Measurements from ENCODE around the gene CINP.
A peak's percentile ranks its signal among the peaks of the same experiment; 100 is the strongest.
"Not testable (repeated sequence)": the region's sequence is repeated elsewhere in the genome, so short reads cannot be mapped to it uniquely, and the experiment has no call there.

CINP gene

DNA sequence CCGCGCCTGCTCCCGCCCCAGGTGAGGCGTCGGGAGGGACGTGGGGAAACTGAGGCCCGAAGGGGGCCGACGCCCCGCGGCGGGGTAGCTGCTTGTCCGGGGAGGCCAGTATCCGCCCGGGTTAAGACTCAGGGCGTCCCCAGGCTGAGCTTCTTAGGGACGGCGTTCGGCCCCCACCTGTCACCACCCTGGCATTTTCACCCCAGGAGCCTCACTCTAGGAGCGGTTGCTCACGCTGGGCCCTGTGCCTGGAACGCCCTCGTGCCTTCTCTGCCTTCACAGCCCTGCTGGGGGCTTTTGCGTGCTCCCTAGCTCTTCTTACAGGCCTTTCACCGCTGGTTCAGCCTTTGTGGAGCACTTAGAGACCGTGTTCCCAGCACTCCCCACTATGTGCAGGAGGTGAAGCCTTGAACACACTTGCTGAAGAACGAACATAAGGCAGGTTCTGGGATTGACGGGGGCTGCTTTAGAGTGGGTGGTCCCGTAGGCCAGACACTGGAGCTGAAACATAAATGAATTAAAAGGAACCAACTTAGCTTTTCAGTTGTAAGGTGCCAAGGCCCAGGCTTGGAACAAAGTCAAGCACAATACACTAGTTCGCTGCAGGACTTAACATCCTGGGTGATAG, 42.5 kb downstream of the CINP start:
- peak; percentile 44 for DNase-seq

DNA sequence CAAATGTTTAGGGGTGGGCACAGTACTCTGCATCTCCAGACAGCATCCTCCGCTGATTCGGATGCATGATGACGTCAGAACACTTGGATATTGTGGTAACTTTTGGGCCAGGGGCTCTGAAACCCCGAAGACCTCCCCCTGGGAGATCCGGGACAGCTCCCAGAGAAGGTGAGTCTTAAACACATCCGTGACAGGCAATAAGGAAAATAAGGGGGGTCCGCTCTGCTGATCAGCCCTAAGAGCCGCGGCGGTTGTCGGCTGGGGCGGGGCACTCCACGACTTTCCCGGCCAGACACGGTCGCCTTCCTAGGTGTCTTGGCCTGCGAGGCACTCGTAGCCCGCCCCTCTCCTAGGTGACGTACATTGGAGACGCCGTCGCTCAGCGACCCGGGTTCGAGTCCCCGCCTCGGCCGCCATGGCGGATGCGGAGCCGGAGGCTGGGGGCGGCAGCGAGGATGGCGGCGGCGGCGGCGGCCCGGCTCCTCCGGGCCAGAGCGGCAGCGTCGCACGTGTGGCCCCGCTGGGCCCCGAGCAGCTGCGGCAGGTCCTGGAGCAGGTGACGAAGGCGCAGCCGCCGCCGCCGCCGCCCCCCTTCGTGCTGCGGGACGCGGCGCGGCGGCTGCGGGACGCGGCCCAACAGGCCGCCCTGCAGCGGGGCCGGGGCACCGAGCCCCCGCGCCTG, 43.2 kb downstream of the CINP start, which contains the start of gene ZNF839:
TSS of gene ZNF839 (plus strand) at position 396 of the 682 bp plus-strand sequence. CDS start at position 416, 20 bp downstream.
- peak; percentile 91 for DNase-seq

DNA sequence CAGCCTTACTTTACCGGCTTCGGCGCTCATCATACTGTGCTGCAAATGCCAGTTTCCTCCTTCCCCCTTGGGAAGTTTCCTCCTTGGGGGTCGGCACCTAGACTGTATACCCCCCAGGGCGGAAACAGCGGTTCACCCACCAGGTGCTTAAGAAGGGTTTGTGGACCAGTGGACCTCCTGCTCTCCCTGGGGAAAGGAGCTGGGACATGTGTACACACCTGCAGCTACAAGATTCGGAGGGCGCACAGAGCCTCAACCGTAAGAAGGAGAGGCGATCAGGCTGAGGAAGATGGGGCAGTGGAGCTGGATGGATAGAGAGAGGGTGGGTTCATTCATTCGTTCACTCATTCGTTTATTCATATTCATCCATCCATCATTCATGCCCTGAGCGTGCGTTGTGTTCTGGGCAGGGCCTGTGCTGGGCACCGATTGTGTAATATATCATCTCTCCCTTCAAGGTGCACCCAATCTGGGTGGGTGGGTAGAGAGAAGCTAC, 43.9 kb downstream of the CINP start:
- no peak for DNase-seq

DNA sequence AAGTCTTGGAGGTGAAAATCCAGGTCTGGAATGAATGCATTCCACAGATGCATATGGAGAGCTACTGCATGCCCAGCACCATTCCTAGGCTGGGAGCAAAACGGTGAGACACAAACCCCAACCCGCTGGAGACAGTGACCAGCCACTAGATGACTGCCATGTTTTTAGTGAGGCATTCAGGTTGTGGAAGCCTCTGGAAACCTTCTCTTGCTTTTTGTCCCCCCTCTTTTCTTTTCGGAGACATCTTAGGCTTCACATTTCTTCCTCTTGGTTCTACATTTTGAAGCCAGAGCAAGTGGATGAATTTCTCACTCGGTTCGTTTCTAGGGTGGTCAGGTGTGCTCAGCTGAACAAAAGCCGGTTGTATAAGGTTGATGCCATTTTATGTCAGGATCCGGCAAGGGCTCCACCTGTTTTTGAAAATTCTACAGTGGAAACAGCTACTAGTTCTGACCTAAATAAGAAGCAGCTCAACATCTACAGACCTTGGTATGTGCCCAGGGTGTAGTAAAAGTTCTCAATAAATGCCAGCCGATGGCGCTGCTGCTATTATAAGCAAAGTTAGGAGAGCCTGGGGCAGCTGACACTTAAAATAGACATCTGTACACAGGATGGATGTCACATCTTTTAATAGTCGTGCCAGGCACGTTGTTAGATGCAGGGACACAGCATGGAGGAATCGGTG, 45.0 kb downstream of the CINP start:
- peak; percentile 13 for DNase-seq

DNA sequence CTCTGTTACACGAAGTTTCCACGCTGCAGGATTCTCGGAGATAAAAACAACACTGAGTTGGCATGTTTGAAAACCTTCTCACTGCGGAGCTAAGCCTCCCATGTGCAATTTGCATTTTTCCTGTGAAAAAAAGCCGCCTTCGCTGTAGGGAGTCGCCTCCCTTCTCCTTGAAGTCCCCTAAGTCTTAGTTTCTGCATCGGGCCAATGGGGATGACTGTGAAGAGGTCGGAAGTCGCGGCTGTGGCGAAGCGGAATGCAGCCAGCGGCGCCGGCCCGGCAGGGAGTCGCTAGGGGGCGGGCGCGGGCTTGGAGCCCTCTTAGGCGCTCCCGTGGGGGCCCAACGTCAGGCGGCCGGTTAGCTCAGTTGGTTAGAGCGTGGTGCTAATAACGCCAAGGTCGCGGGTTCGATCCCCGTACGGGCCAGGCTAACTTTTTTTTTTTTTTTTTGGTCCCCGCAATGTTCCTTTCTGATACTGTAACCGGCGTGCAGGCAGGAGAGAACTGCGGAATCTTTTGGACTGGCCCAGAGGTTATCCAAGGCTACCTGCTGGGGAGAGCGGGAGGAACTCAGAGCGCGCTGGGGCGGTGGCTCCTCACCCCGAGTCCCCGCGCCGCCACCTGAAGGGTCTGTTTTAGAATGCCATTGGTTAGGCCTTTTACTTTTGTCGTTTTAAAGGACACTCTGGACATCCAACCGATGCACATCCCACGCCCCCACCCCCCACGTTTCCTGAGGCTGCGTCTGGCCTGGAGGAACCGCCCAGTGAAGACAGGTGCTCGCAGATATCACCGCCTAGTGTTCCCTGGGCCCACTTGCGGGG, 45.7 kb downstream of the CINP start:
- peak; percentile 94 for DNase-seq

DNA sequence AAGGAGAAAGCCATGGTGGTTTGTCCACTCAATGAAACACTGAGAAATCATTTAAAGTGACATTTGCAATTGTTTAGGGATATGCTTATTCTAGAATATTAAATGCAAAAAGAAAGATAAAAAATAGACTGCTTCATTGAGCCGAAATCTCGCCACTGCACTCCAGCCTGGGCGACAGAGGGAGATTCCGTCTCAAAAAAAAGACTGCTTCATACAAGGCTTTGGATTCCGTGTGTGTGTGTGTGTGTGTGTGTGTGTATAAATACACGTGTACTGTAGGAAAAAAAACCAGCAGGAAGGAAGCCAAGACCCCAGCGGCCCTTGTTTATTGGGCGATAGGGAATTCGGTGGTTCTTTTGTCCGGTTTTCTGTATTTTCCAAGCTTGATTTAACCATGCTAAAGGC, 46.4 kb downstream of the CINP start:
- DNase-seq: no peak

DNA sequence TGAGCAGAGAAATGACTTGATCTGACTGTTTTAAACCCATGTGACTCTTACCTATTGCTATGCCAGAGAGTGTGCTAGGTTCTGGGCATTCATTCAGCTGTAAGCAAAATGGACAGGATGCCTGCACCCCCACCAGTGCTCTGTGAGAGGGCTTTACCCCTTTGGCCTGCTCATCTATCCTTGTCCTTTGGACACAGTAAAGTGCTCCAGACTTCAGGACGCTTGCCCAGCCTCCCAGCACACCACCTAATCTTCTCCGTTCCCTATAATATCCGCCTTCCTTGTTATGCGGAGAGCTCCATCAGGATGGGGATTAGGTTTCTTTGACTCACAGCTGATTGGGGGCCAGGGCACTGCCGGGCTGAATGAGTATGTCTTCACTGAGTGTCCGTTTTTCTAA, 47.6 kb downstream of the CINP start:
- no peak for DNase-seq

DNA sequence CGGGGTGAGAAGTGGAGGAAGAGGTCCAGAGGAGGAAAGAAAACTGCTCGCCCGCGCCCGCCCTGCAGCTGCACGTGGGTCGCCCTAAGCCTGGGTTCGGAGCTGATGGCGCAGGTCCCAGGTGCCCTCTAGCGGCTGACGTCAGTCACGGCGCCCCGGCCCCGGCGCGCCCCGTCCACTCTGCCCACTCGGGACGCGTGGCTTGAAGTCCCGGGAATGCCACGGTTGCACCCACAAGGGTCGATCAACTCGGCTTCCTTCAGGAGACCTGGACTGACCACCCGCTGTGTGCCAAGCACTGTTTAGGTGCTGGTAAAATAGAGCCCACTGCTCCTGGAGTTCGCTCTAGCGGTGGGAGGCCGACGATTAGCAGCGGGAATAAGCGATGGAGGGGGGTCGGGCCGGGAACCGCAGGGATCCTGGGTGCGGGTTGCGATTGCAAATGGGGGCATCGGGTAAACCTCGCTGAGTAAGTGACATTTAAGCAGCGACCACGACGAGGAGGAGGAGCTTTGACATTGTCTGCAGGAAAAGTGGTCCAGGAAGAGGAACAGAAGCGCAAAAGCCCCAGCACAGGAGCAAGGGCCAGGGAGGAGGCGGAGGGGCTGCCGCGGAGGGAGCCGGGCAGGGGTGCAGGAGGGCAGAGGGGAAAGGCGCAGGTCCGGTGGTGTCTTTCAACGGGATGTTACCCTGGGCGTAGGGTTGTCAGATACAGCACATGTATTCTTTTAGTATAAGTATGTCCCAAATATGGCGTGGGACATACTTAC, 48.3 kb downstream of the CINP start:
- peak; percentile 74 for DNase-seq

DNA sequence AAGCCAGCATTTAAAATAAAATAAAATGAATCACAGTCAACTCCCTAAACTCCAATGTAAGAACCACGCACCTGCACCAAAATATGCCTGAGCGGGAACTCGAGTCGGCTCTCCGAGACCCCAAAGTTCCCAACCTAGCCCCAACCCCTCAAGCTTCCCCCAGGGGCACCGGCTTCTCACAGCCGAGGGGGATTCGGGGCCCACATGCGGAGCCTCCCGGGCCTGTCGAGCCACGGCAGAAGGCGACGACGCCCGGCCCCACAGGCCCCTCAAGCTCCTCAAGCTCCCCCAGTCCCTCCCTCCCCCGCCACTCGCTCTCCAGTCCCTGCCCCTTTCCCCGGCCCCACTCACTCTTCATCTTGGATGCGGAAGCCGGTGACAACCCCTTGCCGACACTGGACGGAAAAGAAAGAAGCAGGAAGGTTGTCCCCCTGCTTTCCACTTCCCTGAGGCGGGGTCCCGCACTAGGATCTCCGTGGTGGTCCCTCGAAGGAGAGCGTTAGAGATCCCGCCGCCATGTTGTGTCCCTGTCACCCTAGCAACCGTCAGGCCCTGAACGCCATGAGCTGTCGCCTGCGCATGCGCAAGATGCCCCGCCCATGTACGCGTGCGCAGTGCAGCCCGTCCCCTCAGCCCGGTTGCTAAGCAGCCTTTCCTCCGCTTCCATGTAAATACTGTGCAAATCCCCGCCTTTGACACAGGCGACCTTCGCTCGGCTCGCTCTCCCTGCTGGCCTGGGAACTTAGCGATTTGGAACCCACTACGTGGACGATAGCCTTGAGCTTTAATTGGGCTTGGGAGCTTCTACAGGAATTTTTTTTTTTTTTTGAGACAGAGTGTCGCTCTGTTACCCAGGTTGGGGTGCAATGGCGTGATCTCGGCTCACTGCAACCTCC, 57.8 kb downstream of the CINP start, which contains the start of gene MOK:
TSS of gene MOK (minus strand) at position 554 of the 896 bp plus-strand sequence. CDS start at position 358, 196 bp downstream.
- DNase-seq: peak; percentile 98

DNA sequence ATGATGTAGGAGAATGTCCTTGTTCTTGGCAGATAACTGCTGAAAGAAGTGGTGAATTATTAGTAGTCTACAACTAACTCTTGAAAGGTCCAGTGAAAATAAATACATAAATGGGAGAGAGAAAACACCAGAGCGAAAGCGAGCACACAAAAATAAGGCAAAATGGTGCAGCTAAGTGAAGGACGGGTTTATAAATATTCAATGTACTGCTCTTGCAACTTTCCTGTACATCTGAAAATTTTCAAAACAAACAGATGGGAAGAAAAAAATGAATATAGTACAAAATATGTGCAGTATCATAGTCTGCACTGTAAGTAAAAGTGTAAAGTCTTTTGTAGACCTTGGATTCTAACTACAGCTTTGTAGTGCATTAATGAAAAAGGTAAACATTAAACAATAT, 59.0 kb downstream of the CINP start:
- DNase-seq: no peak

DNA sequence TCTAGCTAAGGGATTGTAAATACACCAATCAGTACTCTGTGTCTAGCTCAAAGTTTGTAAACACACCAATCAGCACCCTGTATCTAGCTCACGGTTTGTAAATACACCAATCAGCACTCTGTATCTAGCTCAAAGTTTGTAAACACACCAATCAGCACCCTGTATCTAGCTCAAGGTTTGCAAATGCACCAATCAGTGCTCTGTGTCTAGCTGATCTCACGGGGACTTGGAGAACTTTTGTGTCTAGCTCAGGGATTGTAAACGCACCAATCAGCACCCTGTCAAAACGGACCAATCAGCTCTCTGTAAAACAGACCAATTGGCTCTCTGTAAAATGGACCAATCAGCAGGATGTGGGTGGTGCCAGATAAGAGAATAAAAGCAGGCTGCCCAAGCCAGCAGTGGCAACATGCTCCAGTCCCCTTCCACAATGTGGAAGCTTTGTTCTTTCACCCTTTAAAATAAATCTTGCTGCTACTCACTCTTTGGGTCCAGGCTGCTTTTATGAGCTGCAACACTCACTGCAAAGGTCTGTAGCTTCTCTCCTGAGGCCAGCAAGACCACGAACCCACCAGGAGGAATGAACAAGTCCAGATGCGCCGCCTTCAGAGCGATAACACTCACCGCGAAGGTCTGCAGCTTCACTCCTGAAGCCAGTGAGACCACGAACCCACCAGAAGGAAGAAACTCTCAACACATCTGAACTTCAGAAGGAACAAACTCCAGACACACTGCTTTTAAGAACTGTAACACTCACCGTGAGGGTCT, 64.2 kb downstream of the CINP start:
- not testable (repeated sequence) for DNase-seq

Measured in central memory CD4-positive, alpha-beta T cell (primary cell).